ENCODE measurements around the gene NACC2.
A peak's percentile ranks its signal among the peaks of the same experiment; 100 is the strongest.
"Not testable (repeated sequence)": the region's sequence is repeated elsewhere in the genome, so short reads cannot be mapped to it uniquely, and the experiment has no call there.

Gene NACC2

GRCh38 chr9:135973277-135974219 lies 121.5 kb downstream of the NACC2 start:
- no peak for DNase-seq

- DNase-seq = no peak
These were observed 123.2 kb downstream of the NACC2 start for GRCh38 chr9:135971892-135972291.

GRCh38 chr9:135971111-135971766 lies 123.8 kb downstream of the NACC2 start:
- no peak for DNase-seq

- no peak for DNase-seq
These were observed 124.8 kb downstream of the NACC2 start for GRCh38 chr9:135970128-135970815.

DNA sequence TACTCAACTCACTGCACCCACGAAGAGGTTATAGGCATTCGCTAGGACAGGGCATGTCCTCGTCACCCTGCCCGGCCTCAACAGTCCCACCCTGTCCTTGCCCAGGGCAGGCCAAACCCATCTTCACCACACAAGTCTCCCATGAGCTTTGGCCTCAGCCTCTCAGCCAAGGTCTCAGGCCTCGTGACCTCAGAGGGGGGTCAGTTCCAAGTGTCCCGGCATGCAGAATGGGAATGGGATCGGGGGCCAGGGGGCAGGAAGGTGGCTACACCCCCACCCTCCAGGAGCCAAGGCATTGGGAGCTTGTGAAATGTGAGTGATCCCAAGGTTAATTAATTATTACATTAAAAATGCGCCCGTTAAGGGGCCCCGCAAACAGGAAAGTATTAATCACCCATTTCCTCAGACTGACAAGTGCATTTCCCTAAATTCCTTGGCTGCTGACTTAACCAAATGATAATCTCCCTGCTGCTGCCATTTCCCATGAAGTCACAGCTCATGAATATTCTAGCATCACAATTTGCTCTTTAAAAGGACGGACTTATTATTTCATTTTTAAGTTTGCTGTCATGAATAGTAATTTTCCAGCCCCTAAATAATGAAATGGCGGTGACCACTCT lies 125.9 kb downstream of the NACC2 start:
- DNase-seq = no peak

GRCh38 chr9:135968601-135969000 lies 126.5 kb downstream of the NACC2 start:
- DNase-seq = no peak

DNA sequence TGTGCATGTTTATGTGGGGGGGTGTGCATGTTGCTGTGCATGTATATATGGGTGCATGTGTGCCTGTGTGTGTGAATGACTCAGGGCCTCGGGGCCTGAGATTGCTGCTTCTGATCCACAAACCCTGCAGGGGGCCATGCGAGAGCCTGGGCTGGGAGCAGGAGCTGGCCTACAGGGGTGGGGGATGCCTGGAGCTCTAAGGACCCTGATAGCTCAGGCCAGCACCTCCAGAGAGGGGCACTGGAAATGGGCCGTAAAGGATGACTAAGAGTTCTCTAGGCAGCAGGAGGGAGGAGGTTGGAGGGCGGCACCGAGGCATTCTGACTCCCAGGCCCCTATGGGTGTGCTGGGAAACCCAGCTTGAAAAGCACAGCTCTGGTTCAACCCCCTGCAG lies 127.0 kb downstream of the NACC2 start:
- no peak for DNase-seq

DNA sequence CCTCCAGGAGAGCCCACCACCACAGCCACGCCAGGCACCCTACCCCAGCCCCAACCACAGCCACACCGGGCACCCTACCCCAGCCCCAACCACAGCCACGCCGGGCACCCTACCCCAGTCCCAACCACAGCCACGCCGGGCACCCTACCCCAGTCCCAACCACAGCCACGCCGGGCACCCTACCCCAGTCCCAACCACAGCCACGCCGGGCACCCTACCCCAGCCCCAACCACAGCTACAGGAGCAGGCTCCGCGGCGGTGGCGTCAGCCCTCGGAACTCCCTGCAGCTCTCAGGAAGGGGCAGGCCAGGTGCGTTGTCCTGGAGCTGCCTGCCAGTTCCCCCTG lies 128.2 kb downstream of the NACC2 start:
- not testable (repeated sequence) for DNase-seq

- no peak for DNase-seq
These were observed 129.8 kb downstream of the NACC2 start for GRCh38 chr9:135965124-135965756.

DNA sequence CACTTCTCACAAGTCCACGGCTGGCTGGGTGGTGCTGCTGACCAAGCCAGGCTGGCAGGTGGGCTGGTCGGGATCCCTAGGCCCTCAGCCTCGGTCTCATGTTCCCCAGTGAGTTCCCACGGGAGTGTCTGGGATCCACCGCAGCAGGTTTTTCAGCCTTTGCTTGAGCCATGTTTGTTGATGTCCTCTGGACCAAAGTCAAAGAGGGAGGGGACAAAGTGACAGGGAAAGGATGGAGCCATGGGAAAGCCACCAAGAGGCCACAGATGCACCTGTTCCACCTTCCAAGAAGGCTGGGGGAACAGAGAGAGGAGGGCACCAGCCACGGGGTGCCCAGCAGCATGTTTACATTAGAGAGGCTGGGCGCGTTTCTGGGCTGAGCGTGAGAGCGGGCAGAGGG lies 131.2 kb downstream of the NACC2 start:
- no peak for DNase-seq

GRCh38 chr9:135963338-135963737 lies 131.8 kb downstream of the NACC2 start:
- DNase-seq = no peak

DNA sequence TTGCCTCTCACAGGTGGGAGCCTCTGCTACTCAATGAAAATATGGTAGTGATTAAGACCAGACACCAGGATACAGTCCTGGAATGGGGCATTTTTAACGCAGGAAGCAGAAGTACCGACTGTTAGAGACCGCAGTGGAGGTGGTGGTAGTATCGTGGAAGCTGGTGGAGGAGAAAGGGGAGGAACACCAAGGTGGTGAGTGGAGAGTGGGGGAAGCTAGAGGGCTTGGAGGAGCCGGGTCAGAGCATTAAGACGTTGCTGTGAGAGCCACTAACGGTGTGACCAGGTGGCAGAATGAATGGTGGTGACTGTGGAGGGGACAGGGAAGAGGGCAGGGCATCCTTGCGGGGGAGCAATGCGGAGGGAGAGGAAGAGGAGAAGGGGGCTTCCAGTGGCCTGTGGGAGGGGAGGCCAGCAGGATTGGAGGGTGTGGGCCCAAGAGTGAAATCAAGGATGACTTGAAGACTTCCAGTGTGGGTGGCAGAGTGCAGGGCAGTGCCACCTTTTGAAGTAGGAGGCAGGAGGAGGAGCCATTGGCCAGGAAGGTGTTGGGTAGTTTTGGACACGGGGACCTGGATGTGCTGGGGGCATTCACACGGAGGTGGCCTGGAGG lies 132.3 kb downstream of the NACC2 start:
- no peak for DNase-seq

- no peak for DNase-seq
These were observed 133.0 kb downstream of the NACC2 start for GRCh38 chr9:135961811-135962695.

GRCh38 chr9:135961277-135961715 lies 133.8 kb downstream of the NACC2 start, which contains the start of gene UBAC1:
UBAC1 (minus strand) TSS chr9:135961373; CDS start chr9:135961162, 211 bp downstream.
- peak; percentile 88 for DNase-seq

GRCh38 chr9:135960411-135961276 lies 134.4 kb downstream of the NACC2 start:
- DNase-seq = no peak

- DNase-seq = no peak
These were observed 135.3 kb downstream of the NACC2 start for GRCh38 chr9:135959814-135960213.

GRCh38 chr9:135958485-135958884 lies 136.6 kb downstream of the NACC2 start:
- DNase-seq = no peak

DNA sequence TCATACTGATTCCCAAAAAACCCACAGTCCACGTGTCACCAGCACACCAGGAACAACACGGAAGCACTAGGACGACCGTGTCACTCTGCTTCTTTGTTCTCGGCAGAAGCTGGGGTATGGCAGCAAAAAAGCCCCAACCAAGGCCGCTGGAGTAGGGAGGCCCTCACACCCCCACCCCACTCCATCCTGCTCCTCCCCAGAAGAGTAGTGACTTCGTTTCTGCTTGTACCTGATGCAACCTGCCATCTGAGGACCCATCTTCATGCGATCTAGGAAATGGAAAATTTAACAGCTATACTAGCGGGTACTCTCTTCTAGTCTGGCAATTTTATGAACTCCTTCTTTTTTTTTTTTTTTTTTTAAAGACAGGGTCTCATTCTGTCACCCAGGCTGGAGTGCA lies 137.7 kb downstream of the NACC2 start:
- DNase-seq = no peak

- DNase-seq = no peak
These were observed 138.3 kb downstream of the NACC2 start for GRCh38 chr9:135956802-135957174.
